Lower leg skin (tissue), 4 donors: ENCODE measurements around the gene NR6A1. TPM values are rescaled to one million over a fixed set of nuclear protein-coding genes. Genes with fewer than 3 reads are reported as not detected.

Experiments used
- DNase-seq, 2 donors: peaks; one replicate each; pipeline ENCODE4 v3.0.0-alpha.2; 2019; ENCODE audit warnings: low spot score in 2 of 2
- H3K4me3 ChIP-seq: fragments of 200-600 bp; sonication (generic); 2 replicates; pipeline ENCODE4 v1.5.1; 2017; ENCODE audit warnings: mild to moderate bottlenecking, low read depth; ENCODE audit not compliant: poor library complexity, severe bottlenecking
- POLR2A ChIP-seq, 2 donors: fragments of 450-650 bp; IDR thresholded peaks; one replicate each; pipeline ENCODE4 v1.6.1; 2016 to 2017; ENCODE audit warnings: antibody characterized with exemption in 2 of 2, mild to moderate bottlenecking in 1 of 2, moderate library complexity in 1 of 2
- WGBS, 2 donors: methylation state at CpG; one replicate each; pipeline ENCODE4 v1.1.5; 2018; 5-methylcytosine and 5-hydroxymethylcytosine counted together
- intact Hi-C: fragments of 100-400 bp; cut with DNase I; formaldehyde crosslinking; loops from one replicate; pipeline ENCODE4 v1.15.0; 2023; ENCODE audit warnings: low total_unique reads
- total RNA-seq, 4 donors: library from RNA; depleted of rRNA; stranded (reverse); fragments of >200 nt; gene quantifications; one replicate each; pipeline ENCODE4 v1.1.0, GENCODE V29; 2016
- TF ChIP-seq, protein P1 (sequence below), 3 donors: fragments of 450-650 bp; IDR thresholded peaks; one replicate each; pipeline ENCODE4 v1.5.1; 2016; ENCODE audit warnings: antibody characterized with exemption in 3 of 3, mild to moderate bottlenecking in 3 of 3, moderate library complexity in 2 of 3

NR6A1 gene
- total RNA-seq, 4 donors from 2014 or later = 3.0 to 4.9 (median 3.8) TPM

DNA sequence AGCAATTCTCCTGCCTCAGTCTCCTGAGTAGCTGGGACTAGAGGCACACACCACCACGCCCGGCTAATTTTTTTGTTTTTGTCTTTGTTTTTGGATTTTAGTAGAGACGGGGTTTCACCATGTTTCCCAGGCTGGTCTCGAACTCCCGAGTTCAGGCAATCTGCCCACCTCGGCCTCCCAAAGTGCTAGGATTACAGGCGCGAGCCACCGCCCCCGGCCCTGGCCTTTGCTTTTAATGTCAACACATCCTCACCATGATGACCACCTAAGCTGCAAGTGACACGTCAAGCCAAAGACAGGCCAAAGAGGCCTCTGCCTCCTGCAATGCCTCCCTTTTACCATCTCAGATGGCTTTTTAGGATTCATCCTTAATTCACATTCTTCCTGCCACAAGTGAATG lies 142.4 kb downstream of the NR6A1 start:
- no peak for DNase-seq
- intact Hi-C loops = no loop called here
- WGBS, 2 donors = 97% methylated on average over 11 of the region's 11 CpGs
- TF ChIP-seq, protein P1, sequence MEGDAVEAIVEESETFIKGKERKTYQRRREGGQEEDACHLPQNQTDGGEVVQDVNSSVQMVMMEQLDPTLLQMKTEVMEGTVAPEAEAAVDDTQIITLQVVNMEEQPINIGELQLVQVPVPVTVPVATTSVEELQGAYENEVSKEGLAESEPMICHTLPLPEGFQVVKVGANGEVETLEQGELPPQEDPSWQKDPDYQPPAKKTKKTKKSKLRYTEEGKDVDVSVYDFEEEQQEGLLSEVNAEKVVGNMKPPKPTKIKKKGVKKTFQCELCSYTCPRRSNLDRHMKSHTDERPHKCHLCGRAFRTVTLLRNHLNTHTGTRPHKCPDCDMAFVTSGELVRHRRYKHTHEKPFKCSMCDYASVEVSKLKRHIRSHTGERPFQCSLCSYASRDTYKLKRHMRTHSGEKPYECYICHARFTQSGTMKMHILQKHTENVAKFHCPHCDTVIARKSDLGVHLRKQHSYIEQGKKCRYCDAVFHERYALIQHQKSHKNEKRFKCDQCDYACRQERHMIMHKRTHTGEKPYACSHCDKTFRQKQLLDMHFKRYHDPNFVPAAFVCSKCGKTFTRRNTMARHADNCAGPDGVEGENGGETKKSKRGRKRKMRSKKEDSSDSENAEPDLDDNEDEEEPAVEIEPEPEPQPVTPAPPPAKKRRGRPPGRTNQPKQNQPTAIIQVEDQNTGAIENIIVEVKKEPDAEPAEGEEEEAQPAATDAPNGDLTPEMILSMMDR (IDR thresholded peaks at IDR 0.05) = no peak
- TF ChIP-seq POLR2A (IDR thresholded peaks at IDR 0.05) = no peak
- H3K4me3 ChIP-seq = no peak overlapping the region

DNA sequence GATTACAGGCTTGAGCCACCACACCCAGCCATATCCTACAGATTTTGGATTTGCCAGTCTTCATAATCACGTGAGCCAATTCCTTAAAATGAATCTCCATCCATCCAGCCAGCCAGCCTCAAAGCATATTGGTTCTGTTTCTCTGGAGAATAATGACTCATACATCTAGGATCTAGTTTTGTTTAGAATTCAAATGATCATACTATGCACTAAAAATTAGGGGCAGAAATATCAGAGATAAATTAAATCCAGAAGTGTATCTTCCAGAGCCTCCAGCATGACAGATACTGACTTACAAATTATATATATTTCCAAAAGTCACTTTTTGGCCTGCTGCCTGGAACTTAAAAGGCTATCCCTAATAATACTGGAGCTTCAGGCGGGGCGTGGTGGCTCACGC lies 144.8 kb downstream of the NR6A1 start:
- intact Hi-C loops = no loop called here
- H3K4me3 ChIP-seq = no peak overlapping the region
- 84 to 89% methylated on average over 4 of the region's 4 CpGs for WGBS, 2 donors
- DNase-seq = no peak
- no peak for TF ChIP-seq POLR2A (IDR thresholded peaks at IDR 0.05)
- TF ChIP-seq, protein P1 (IDR thresholded peaks at IDR 0.05) = no peak

DNA sequence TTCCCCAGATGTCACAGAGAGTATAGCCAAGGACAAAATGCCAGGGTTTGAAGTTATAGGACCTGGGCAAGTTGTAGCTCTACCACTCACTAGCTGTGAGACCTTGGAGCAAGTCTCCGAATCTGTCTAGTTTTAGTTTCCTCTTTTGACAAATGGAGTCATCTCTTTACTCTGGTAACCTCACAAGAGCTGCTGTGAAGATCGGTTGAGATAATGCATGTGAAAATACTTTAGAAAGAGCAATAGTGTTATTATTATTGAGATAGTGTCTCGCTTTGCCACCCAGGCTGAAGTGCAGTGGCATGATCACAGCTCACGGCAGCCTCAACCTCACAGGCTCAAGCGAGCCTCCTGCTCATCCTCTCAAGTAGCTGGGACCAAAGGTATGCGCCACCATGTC lies 146.0 kb downstream of the NR6A1 start:
- no peak overlapping the region for H3K4me3 ChIP-seq
- TF ChIP-seq, protein P1 (IDR thresholded peaks at IDR 0.05) = no peak
- no peak for DNase-seq
- 92 to 95% methylated on average over 6 of the region's 6 CpGs for WGBS, 2 donors
- intact Hi-C loops = no loop called here

DNA sequence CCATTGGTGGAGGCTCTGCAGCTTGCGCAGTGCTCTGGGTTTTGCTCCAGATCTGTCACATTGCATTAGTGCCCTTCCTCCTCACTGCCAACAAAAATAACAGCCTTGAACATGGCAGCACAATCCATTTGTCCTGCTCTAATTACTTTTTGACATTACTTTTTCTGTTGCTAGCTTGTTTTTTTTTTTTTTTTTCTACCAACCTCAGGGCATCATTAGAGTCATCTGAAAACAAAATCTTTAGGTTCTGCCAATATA lies 146.4 kb downstream of the NR6A1 start:
- H3K4me3 ChIP-seq = no peak overlapping the region
- 67 to 86% methylated on average over 1 of the region's 1 CpG for WGBS, 2 donors
- intact Hi-C loops = no loop called here
- TF ChIP-seq POLR2A (IDR thresholded peaks at IDR 0.05) = no peak
- TF ChIP-seq, protein P1 (IDR thresholded peaks at IDR 0.05) = no peak
- DNase-seq = no peak

DNA sequence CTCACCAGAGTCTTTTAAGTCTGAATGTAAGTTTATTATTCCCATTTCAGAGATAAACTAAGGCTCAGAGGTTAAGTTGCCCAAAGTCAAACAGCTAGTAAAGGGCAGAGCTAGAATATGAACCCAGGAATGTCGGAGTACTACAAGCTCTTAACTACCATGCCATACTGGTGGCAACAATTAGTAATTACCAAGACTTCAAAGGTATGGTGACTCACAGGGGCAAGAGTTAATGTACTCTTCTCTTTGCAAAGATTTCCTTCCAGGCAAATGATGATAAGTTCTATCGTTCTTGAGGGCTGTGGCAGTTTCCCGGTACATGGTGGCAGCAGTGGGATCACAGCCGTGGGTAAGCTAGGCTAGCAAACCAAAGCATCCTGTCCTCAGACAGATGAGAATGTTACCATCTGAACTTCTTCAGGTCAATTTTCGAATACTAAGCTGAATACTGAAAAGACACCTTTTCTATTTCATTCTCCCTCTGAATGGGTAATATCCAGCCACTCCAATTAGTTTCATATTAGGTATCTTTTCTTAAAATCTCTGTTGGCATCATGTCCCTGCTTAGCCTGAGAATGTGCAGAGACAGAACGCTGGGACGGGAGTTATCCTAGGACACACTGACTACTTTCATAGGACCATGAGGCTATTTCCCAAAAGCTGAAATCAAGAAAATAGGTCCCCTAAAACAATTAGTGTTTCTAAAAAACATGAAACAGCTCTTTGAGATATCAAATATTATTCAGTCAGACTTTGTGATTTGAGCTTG lies 147.0 kb downstream of the NR6A1 start:
- WGBS, 2 donors = 70 to 74% methylated on average over 7 of the region's 7 CpGs
- TF ChIP-seq POLR2A (IDR thresholded peaks at IDR 0.05) = no peak
- TF ChIP-seq, protein P1 (IDR thresholded peaks at IDR 0.05) = no peak
- no peak for DNase-seq
- intact Hi-C loops = no loop called here
- H3K4me3 ChIP-seq = no peak overlapping the region

DNA sequence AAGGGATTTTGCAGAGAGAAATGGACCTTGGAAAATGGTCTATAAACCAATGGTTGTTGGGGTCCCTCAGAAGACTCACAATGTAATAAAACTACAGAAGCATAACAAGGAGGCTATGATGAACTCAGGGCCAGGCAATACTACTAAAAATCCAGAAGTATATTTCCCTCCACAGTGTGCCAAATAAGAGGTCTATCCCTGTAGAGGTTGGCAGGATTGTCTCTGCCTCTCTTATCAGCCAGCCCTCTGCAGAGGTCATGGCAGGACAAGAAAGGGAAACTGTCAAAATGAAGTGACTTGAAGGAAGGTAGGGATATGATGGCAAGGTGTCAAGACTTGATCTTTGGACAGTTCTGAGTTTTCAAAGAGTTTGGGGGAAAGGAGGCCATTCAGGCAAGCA lies 148.2 kb downstream of the NR6A1 start:
- TF ChIP-seq POLR2A (IDR thresholded peaks at IDR 0.05) = no peak
- TF ChIP-seq, protein P1 (IDR thresholded peaks at IDR 0.05) = no peak
- no peak overlapping the region for H3K4me3 ChIP-seq
- intact Hi-C loops = no loop called here

More for the DNA sequence above, 148.2 kb downstream of the NR6A1 start:
- DNase-seq = no peak
